Naive thymus-derived CD8-positive, alpha-beta T cell (primary cell): ENCODE data around the gene BRCA2. TPM values are rescaled to one million over a fixed set of nuclear protein-coding genes. Genes with fewer than 3 reads are reported as not detected.
A peak's percentile ranks its signal among the peaks of the same experiment; 100 is the strongest.

Experiments
- ATAC-seq, 2 donors: fragments of 150-1000 bp; cut with Tn5 transposase in 1 of 2; sonication (Bioruptor Pico), chemical (Tn5 transposase) in 1 of 2; 1 replicate in 1 of 2; 2 replicates in 1 of 2; pipeline ENCODE4 v1.10.0; 2021; ENCODE audit warnings: mild to moderate bottlenecking in 2 of 2, moderate library complexity in 2 of 2
- POLR2A ChIA-PET: fragments of 350-600 bp; sonication (Branson Sonifier 250); formaldehyde crosslinking; loops from one replicate; lab custom pipeline; 2021; ENCODE audit warnings: antibody characterized with exemption; lab: Charles Lee
- DNase-seq, 10 donors: peaks; one replicate each; pipeline versions ENCODE4 v3.0.0 to v3.0.0-alpha.2; 2020 to 2022
- H3K27ac Mint-ChIP-seq, 10 donors: one replicate each; pipeline ENCODE4 v1.8.0; 2020 to 2022; ENCODE audit warnings: mild to moderate bottlenecking in 10 of 10, mixed read lengths in 10 of 10, moderate library complexity in 4 of 10, inconsistent platforms in 1 of 10
- H3K27me3 Mint-ChIP-seq, 5 donors: one replicate each; pipeline ENCODE4 v1.8.0; 2021 to 2022; ENCODE audit warnings: mixed read lengths in 5 of 5
- H3K36me3 Mint-ChIP-seq, 3 donors: one replicate each; pipeline ENCODE4 v1.8.0; 2020 to 2022; ENCODE audit warnings: mixed read lengths in 3 of 3, mild to moderate bottlenecking in 2 of 3, inconsistent platforms in 1 of 3
- H3K4me1 Mint-ChIP-seq, 4 donors: one replicate each; pipeline ENCODE4 v1.8.0; 2021 to 2022; ENCODE audit warnings: mixed read lengths in 4 of 4
- H3K4me3 Mint-ChIP-seq, 10 donors: one replicate each; pipeline ENCODE4 v1.8.0; 2020 to 2022; ENCODE audit warnings: mild to moderate bottlenecking in 10 of 10, mixed read lengths in 10 of 10, moderate library complexity in 6 of 10, inconsistent platforms in 1 of 10
- H3K9me3 Mint-ChIP-seq, 9 donors: one replicate each; pipeline ENCODE4 v1.8.0; 2020 to 2022; ENCODE audit warnings: mixed read lengths in 9 of 9, mild to moderate bottlenecking in 3 of 9, inconsistent platforms in 1 of 9, moderate library complexity in 1 of 9
- polyA plus RNA-seq, 3 donors: library from polyadenylated mRNA; unstranded; fragments of 300-500 nt; fragmentation: Illumina TruSeq; gene quantifications; one replicate each; pipeline ENCODE4 v1.2.3, GENCODE V29; 2021
- total RNA-seq, 8 experiments: library from RNA in 2 of 8; stranded (reverse) in 2 of 8; gene quantifications; one replicate each; pipeline ENCODE4 v1.2.3 and lab custom pipeline; 2021 to 2026

BRCA2 gene
- total and polyA plus RNA-seq, 5 experiments from 2014 or later, result 0.59 to 3.6 (median 1.2) TPM

GRCh38 chr13:32425158-32425557 lies 109.8 kb downstream of the BRCA2 start:
- Mint-ChIP-seq H3K36me3 (peaks cover 7 to 34% (median 10%) of the 10 kb centered on the region in 3 donors), H3K4me1 (peaks cover 37 to 57% (median 51%) of the 10 kb centered on the region in 4 donors), H3K4me3 (peak overlapping the region; percentile 52 to 95 (median 76)), H3K27me3 (no peaks in the 10 kb centered on the region), H3K9me3 (peaks cover 0 to 1% (median 0%) of the 10 kb centered on the region in 9 donors), H3K27ac (peak overlapping the region; percentile 65 to 99 (median 92))
- DNase-seq (no peak), ATAC-seq (no peak)
- POLR2A ChIA-PET, result interaction anchor here (4.7 kb wide), 1 partner anchor 111 kb away, joined by 58 read pairs; the partner anchor contains the start of genes BRCA2 and ZAR1L

- Mint-ChIP-seq H3K4me3 (peak overlapping the region; percentile 83 to 99 (median 94)), H3K4me1 (peaks cover 38 to 60% (median 53%) of the 10 kb centered on the region in 4 donors), H3K9me3 (no peaks in the 10 kb centered on the region), H3K27ac (peak overlapping the region; percentile 94 to 99 (median 98)), H3K27me3 (no peaks in the 10 kb centered on the region), H3K36me3 (peaks cover 0 to 25% (median 8%) of the 10 kb centered on the region in 3 donors)
- peak in 9 of 10 donors; percentile 6 to 74 (median 54) for DNase-seq
- POLR2A ChIA-PET, result interaction anchor here (0.9 to 4.7 kb wide), 6 partner anchors 41 to 1117 kb away, joined by 3 to 58 read pairs (median 4); partner anchors contain the start of genes BRCA2, N4BP2L2, PDS5B and ZAR1L
- peak; percentile 47 to 49 for ATAC-seq
Measured at GRCh38 chr13:32426191-32426989, 111.1 kb downstream of the BRCA2 start.

- peak overlapping the region; percentile 88 to 99 (median 94) for H3K4me3 Mint-ChIP-seq
- H3K36me3 Mint-ChIP-seq, result peaks cover 0 to 20% (median 8%) of the 10 kb centered on the region in 3 donors
- DNase-seq, result peak; percentile 53 to 82 (median 70)
- ATAC-seq, result peak; percentile 41 to 52
- no peaks in the 10 kb centered on the region for H3K27me3 Mint-ChIP-seq
- no peaks in the 10 kb centered on the region for H3K9me3 Mint-ChIP-seq
- POLR2A ChIA-PET, result interaction anchor here (0.9 to 4.7 kb wide), 10 partner anchors 36 to 1116 kb away, joined by 3 to 58 read pairs (median 4); partner anchors contain the start of genes BRCA2, N4BP2L2, PDS5B and ZAR1L
- H3K27ac Mint-ChIP-seq, result peak overlapping the region; percentile 94 to 99 (median 98)
- peaks cover 37 to 59% (median 52%) of the 10 kb centered on the region in 4 donors for H3K4me1 Mint-ChIP-seq
Measured at GRCh38 chr13:32426990-32427851, 111.9 kb downstream of the BRCA2 start.

GRCh38 chr13:32427852-32428580 lies 112.7 kb downstream of the BRCA2 start, which contains the start of gene N4BP2L1:
Gene N4BP2L1, minus strand, starts transcription at chr13:32428130. Its CDS starts 48 bp downstream, at chr13:32428082.
- ATAC-seq (peak; percentile 66 to 70), DNase-seq (peak; percentile 73 to 92 (median 84))
- Mint-ChIP-seq H3K9me3 (no peaks in the 10 kb centered on the region), H3K4me3 (peak within 1 kb of the TSS; percentile 89 to 99 (median 95)), H3K27ac (peak within 1 kb of the TSS; percentile 97 to 100 (median 99)), H3K36me3 (peaks cover 0 to 14% (median 6%) of the 10 kb centered on the region in 3 donors), H3K27me3 (no peaks in the 10 kb centered on the region), H3K4me1 (peaks cover 33 to 53% (median 46%) of the 10 kb centered on the region in 4 donors)
- POLR2A ChIA-PET, result interaction anchor here (0.7 to 4.7 kb wide), 10 partner anchors 10 to 1113 kb away, joined by 3 to 58 read pairs (median 4); partner anchors contain the start of genes BRCA2, N4BP2L2, PDS5B and ZAR1L

GRCh38 chr13:32428581-32429432 lies 113.5 kb downstream of the BRCA2 start:
- peaks cover 28 to 45% (median 39%) of the 10 kb centered on the region in 4 donors for H3K4me1 Mint-ChIP-seq
- ATAC-seq, result no peak

GRCh38 chr13:32429433-32429909 lies 114.2 kb downstream of the BRCA2 start:
- Mint-ChIP-seq H3K27ac (peak overlapping the region; percentile 58 to 100 (median 96)), H3K9me3 (no peaks in the 10 kb centered on the region), H3K36me3 (peaks cover 0 to 3% (median 0%) of the 10 kb centered on the region in 3 donors), H3K4me3 (peak overlapping the region in 2 of 10 donors; percentile 47 to 93), H3K27me3 (no peaks in the 10 kb centered on the region), H3K4me1 (peaks cover 23 to 38% (median 33%) of the 10 kb centered on the region in 4 donors)
- ATAC-seq (no peak), DNase-seq (no peak)
- POLR2A ChIA-PET, result interaction anchor here (0.5 to 4.7 kb wide), 4 partner anchors 8 to 212 kb away, joined by 3 to 58 read pairs (median 4); partner anchors contain the start of genes BRCA2, PDS5B and ZAR1L

More at GRCh38 chr13:32428581-32429432, 113.5 kb downstream of the BRCA2 start:
- H3K4me3 Mint-ChIP-seq, result peak overlapping the region; percentile 89 to 98 (median 94)
- DNase-seq, result no peak
- H3K27me3 Mint-ChIP-seq, result no peaks in the 10 kb centered on the region
- H3K36me3 Mint-ChIP-seq, result peaks cover 0 to 8% (median 2%) of the 10 kb centered on the region in 3 donors
- POLR2A ChIA-PET, result interaction anchor here (0.5 to 4.7 kb wide), 10 partner anchors 9 to 212 kb away, joined by 3 to 58 read pairs (median 4); partner anchors contain the start of genes BRCA2, N4BP2L2, PDS5B and ZAR1L
- H3K9me3 Mint-ChIP-seq, result no peaks in the 10 kb centered on the region
- peak overlapping the region; percentile 96 to 100 (median 99) for H3K27ac Mint-ChIP-seq

- H3K4me1 Mint-ChIP-seq, result peaks cover 21 to 33% (median 30%) of the 10 kb centered on the region in 4 donors
- H3K36me3 Mint-ChIP-seq, result peaks cover 0 to 2% (median 0%) of the 10 kb centered on the region in 3 donors
- POLR2A ChIA-PET, result interaction anchor here (1.0 kb wide), 1 partner anchor 156 kb away, joined by 3 read pairs; the partner anchor contains the start of gene PDS5B
- no peaks in the 10 kb centered on the region for H3K9me3 Mint-ChIP-seq
- H3K27ac Mint-ChIP-seq, result peak overlapping the region in 9 of 10 donors; percentile 41 to 99 (median 68)
- ATAC-seq (no peak), DNase-seq (no peak)
- no peaks in the 10 kb centered on the region for H3K27me3 Mint-ChIP-seq
- peak overlapping the region in 4 of 10 donors; percentile 16 to 54 (median 43) for H3K4me3 Mint-ChIP-seq
Measured at GRCh38 chr13:32430018-32430747, 114.9 kb downstream of the BRCA2 start.

- ATAC-seq (no peak), DNase-seq (no peak)
- Mint-ChIP-seq H3K9me3 (no peaks in the 10 kb centered on the region), H3K4me3 (no peak overlapping the region), H3K36me3 (peaks cover 0 to 7% (median 2%) of the 10 kb centered on the region in 3 donors), H3K4me1 (peaks cover 12 to 21% (median 18%) of the 10 kb centered on the region in 4 donors), H3K27ac (no peak overlapping the region), H3K27me3 (no peaks in the 10 kb centered on the region)
- POLR2A ChIA-PET, result interaction anchor here (1.0 kb wide), 1 partner anchor 8 kb away, joined by 3 read pairs; no protein-coding TSS in a partner anchor
Measured at GRCh38 chr13:32431361-32431760, 116.1 kb downstream of the BRCA2 start.

- H3K4me3 Mint-ChIP-seq, result no peak overlapping the region
- H3K4me1 Mint-ChIP-seq, result peaks cover 8 to 19% (median 14%) of the 10 kb centered on the region in 4 donors
- no peaks in the 10 kb centered on the region for H3K27me3 Mint-ChIP-seq
- ATAC-seq, result no peak
- H3K27ac Mint-ChIP-seq, result no peak overlapping the region
- no peak for DNase-seq
- POLR2A ChIA-PET, result no interaction called here
- no peaks in the 10 kb centered on the region for H3K9me3 Mint-ChIP-seq
- peaks cover 0 to 12% (median 8%) of the 10 kb centered on the region in 3 donors for H3K36me3 Mint-ChIP-seq
Measured at GRCh38 chr13:32432856-32433255, 117.5 kb downstream of the BRCA2 start.

- POLR2A ChIA-PET, result no interaction called here
- DNase-seq, result no peak
- Mint-ChIP-seq H3K27me3 (no peaks in the 10 kb centered on the region), H3K36me3 (peaks cover 0 to 15% (median 10%) of the 10 kb centered on the region in 3 donors), H3K9me3 (no peaks in the 10 kb centered on the region), H3K4me1 (peaks cover 0 to 11% (median 4%) of the 10 kb centered on the region in 4 donors), H3K27ac (no peak overlapping the region), H3K4me3 (no peak overlapping the region)
- no peak for ATAC-seq
Measured at GRCh38 chr13:32438871-32439270, 123.6 kb downstream of the BRCA2 start.
